Neural cell (in vitro differentiated cells): ENCODE measurements around the gene DARS1. TPM values are rescaled to one million over a fixed set of nuclear protein-coding genes. Genes with fewer than 3 reads are reported as not detected.

ENCODE experiments used
- H2AFZ ChIP-seq: fragments of 200-600, 300-800 bp; sonication (generic), shearing (Covaris generic); 2 replicates; pipeline ENCODE4 v1.6.0; 2014; ENCODE audit warnings: low read depth, mild to moderate bottlenecking, antibody characterized with exemption, low read length, moderate library complexity
- H3F3A ChIP-seq: fragments of 200-600 bp; shearing (Covaris generic); 2 replicates; pipeline ENCODE4 v1.6.1; 2016; ENCODE audit warnings: mild to moderate bottlenecking, moderate library complexity, mixed read lengths, antibody characterized with exemption, low read length; ENCODE audit not compliant: insufficient read depth, poor library complexity, severe bottlenecking
- H3K27ac ChIP-seq: fragments of 200-600, 300-800 bp; sonication (generic), shearing (Covaris generic); 2 replicates; pipeline ENCODE4 v1.5.1; 2014; ENCODE audit warnings: mild to moderate bottlenecking, low read length, moderate library complexity
- H3K27me3 ChIP-seq: fragments of 300-800, 200-600 bp; sonication (generic), shearing (Covaris generic); 2 replicates; pipeline ENCODE4 v1.6.0; 2014; ENCODE audit warnings: mild to moderate bottlenecking, low read depth, low read length, moderate library complexity; ENCODE audit not compliant: insufficient read depth
- H3K36me3 ChIP-seq: fragments of 300-800, 200-600 bp; sonication (generic), shearing (Covaris generic); 2 replicates; pipeline ENCODE4 v1.5.1; 2014; ENCODE audit warnings: mild to moderate bottlenecking, antibody characterized with exemption, low read length, moderate library complexity; ENCODE audit not compliant: insufficient read depth
- H3K4me2 ChIP-seq: fragments of 300-800, 200-600 bp; sonication (generic), shearing (Covaris generic); 2 replicates; pipeline ENCODE4 v1.6.0; 2014; ENCODE audit warnings: mild to moderate bottlenecking, low read length
- H3K4me3 ChIP-seq: fragments of 300-800, 200-600 bp; sonication (generic), shearing (Covaris generic); 2 replicates; pipeline ENCODE4 v1.5.1; 2014; ENCODE audit warnings: mild to moderate bottlenecking, low read length, moderate library complexity
- H3K79me2 ChIP-seq: fragments of 200-600 bp; shearing (Covaris generic); replicated peaks from 2 replicates; pipeline ENCODE4 v1.6.0; 2014; ENCODE audit warnings: mild to moderate bottlenecking, low read length, moderate library complexity; ENCODE audit not compliant: insufficient read depth
- H3K9ac ChIP-seq: fragments of 300-800, 200-600 bp; sonication (generic), shearing (Covaris generic); 2 replicates; pipeline ENCODE4 v1.6.1; 2016; ENCODE audit warnings: mild to moderate bottlenecking, low read length, mixed read lengths
- H3K9me2 ChIP-seq: fragments of 200-600 bp; shearing (Covaris generic); 2 replicates; pipeline ENCODE4 v1.6.1; 2016; ENCODE audit warnings: mild to moderate bottlenecking, low read length, mixed read lengths; ENCODE audit not compliant: insufficient read depth
- H3K9me3 ChIP-seq: fragments of 200-600, 300-800 bp; sonication (generic), shearing (Covaris generic); 2 replicates; pipeline ENCODE4 v1.6.1; 2016; ENCODE audit warnings: mild to moderate bottlenecking, mixed run types, low read length, moderate library complexity, mixed read lengths
- H4K20me1 ChIP-seq: fragments of 200-600 bp; shearing (Covaris generic); 2 replicates; pipeline ENCODE4 v1.6.1; 2016; ENCODE audit warnings: mild to moderate bottlenecking, mixed run types; ENCODE audit not compliant: insufficient read depth
- CTCF ChIP-seq: fragments of 450-650 bp; IDR thresholded peaks from 2 replicates; pipeline ENCODE4 v1.5.1; 2014; ENCODE audit warnings: antibody characterized with exemption, mild to moderate bottlenecking, moderate library complexity; ENCODE audit not compliant: poor library complexity, severe bottlenecking
- EP300 ChIP-seq: fragments of 450-650 bp; conservative IDR thresholded peaks from 2 replicates; pipeline ENCODE4 v1.6.1; 2014; ENCODE audit warnings: antibody characterized with exemption, mild to moderate bottlenecking, moderate library complexity; ENCODE audit not compliant: poor library complexity, severe bottlenecking
- EZH2 ChIP-seq: fragments of 200-600, 300-800 bp; shearing (Covaris generic), sonication (generic); IDR thresholded peaks from 2 replicates; pipeline ENCODE4 v1.6.1; 2014; ENCODE audit warnings: antibody characterized with exemption, low read length, borderline replicate concordance, mild to moderate bottlenecking; ENCODE audit not compliant: insufficient read depth, poor library complexity, severe bottlenecking
- MXI1 ChIP-seq: fragments of 450-650 bp; conservative IDR thresholded peaks from 2 replicates; pipeline ENCODE4 v1.6.1; 2014; ENCODE audit warnings: antibody characterized with exemption, mild to moderate bottlenecking; ENCODE audit not compliant: poor library complexity, severe bottlenecking
- POLR2AphosphoS5 ChIP-seq: IDR thresholded peaks from 2 replicates; pipeline ENCODE4 v1.6.1; 2012
- RAD21 ChIP-seq: fragments of 450-650 bp; conservative IDR thresholded peaks from 2 replicates; pipeline ENCODE4 v1.6.1; 2014; ENCODE audit warnings: antibody characterized with exemption, mild to moderate bottlenecking, moderate library complexity
- REST ChIP-seq: IDR thresholded peaks from 2 replicates; pipeline ENCODE4 v1.6.1; 2012; ENCODE audit warnings: borderline replicate concordance
- SMC3 ChIP-seq: fragments of 450-650 bp; conservative IDR thresholded peaks from 2 replicates; pipeline ENCODE4 v1.6.1; 2014; ENCODE audit warnings: antibody characterized with exemption, mild to moderate bottlenecking, moderate library complexity; ENCODE audit not compliant: poor library complexity
- TAF1 ChIP-seq: IDR thresholded peaks from 2 replicates; pipeline ENCODE4 v1.6.1; 2012; ENCODE audit warnings: low read depth
- polyA plus RNA-seq: library from polyadenylated mRNA; depleted of rRNA; stranded (reverse); fragments of >200 nt; gene quantifications from 2 replicates; pipeline ENCODE4 v1.2.3, GENCODE V29; 2014

Gene DARS1
- polyA plus RNA-seq, 1 donor from 2014 or later, result 37.9 TPM

GRCh38 chr2:136006658-136007057 is 21.2 kb upstream of the DARS1 start:
- no peak for TF ChIP-seq MXI1
- TF ChIP-seq REST, result no peak
- Histone ChIP-seq H4K20me1 (no peaks in the 10 kb centered on the region), H3K27me3 (no peaks in the 10 kb centered on the region), H3K4me3 (no peak overlapping the region), H3K36me3 (no peaks in the 10 kb centered on the region), H2AFZ (no peak overlapping the region), H3K79me2 (no peaks in the 10 kb centered on the region), H3K9me3 (no peaks in the 10 kb centered on the region), H3K4me2 (no peak overlapping the region), H3F3A (no peaks in the 10 kb centered on the region), H3K9me2 (no peaks in the 10 kb centered on the region), H3K9ac (no peak overlapping the region), H3K27ac (no peak overlapping the region)

- Histone ChIP-seq H3K9ac (no peak overlapping the region), H3K27ac (no peak overlapping the region), H3K36me3 (no peaks in the 10 kb centered on the region), H3K9me2 (no peaks in the 10 kb centered on the region), H3K4me2 (no peak overlapping the region), H3K4me3 (no peak overlapping the region), H2AFZ (no peak overlapping the region), H3F3A (no peaks in the 10 kb centered on the region), H3K9me3 (no peaks in the 10 kb centered on the region), H3K79me2 (no peaks in the 10 kb centered on the region), H4K20me1 (no peaks in the 10 kb centered on the region), H3K27me3 (no peaks in the 10 kb centered on the region)
- TF ChIP-seq EZH2 (no peak), EP300 (no peak), SMC3 (no peak), MXI1 (no peak), CTCF (no peak), REST (no peak), POLR2AphosphoS5 (no peak), RAD21 (no peak), TAF1 (no peak)
Observed at GRCh38 chr2:136005462-136006196, 20.2 kb upstream of the DARS1 start.
